Stimulated activated CD8-positive, alpha-beta memory T cell treated with anti-CD3 and anti-CD28 coated beads, Interleukin-4, amount 100 ng/mL, for 1 hour (primary cell): ENCODE measurements around the gene FAM78A.
A peak's percentile ranks its signal among the peaks of the same experiment; 100 is the strongest.

ENCODE experiments used
- DNase-seq, 2 donors: peaks; one replicate each; pipeline ENCODE4 v3.0.0-alpha.2; 2020; ENCODE audit warnings: low read depth in 2 of 2, low spot score in 1 of 2

Gene FAM78A

DNA sequence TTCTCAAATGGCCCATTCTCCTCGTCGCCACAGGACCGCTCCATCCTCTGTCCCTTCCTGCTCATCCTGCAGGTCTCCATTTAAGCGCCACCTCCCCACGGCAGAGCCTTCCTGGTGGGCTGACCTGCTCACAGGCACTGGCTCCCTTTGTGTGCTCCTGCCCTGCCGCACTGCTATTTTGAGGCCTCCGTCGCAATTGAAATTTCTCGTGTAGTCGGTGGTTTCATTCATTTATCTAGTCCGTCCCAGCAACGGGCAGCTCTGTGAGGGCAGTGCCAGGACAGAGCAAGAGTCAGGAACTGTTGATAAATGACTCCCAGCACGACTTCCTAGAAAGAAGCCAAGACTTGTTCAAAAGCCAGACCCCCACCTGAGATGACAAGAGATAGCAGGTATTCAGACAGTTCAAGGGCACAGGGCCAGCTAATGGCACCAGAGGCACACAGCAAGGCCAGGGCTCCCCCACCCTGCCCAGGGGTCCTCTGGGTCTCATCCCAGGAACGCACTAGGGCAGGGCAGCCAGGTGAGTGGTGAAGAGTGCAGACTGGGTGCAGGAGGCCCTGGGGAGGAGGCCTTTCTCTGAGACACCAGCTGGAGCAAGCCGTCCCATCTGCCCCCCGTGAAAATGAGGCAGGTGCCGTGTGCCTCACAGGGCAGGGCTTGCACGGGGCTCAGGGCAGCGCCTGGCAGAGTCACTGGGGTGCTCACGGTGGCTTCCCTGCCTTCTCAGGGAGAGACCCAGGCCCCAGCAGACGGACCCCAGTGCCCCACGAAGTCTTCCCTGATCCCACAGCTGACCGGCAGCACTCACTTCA, 36.9 kb downstream of the FAM78A start:
- no peak for DNase-seq

GRCh38 chr9:131238402-131239021, 37.8 kb downstream of the FAM78A start:
- no peak for DNase-seq

GRCh38 chr9:131237931-131238401, 38.3 kb downstream of the FAM78A start:
- peak; percentile 59 to 65 for DNase-seq

- no peak for DNase-seq
Observed at GRCh38 chr9:131237291-131237690, 39.0 kb downstream of the FAM78A start.

DNA sequence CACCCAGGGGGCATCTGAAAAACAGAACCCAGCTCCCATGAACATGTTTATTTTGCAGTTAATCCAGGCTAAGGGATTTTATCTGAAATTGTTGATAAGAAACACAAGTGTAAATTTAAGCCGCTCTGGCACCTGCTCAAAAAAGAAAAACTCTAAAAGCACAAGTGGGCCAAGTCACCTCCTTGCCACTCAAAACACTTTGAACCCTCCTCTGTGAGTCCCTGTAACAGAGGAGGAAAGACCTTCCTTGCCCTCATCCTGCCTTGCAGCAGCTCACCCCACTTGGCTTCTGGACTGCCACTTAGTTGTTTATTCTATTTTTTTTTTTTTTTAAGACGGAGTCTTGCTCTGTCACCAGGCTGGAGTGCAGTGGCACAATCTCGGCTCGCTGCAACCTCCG, 39.5 kb downstream of the FAM78A start:
- DNase-seq, result no peak

GRCh38 chr9:131236161-131236560, 40.1 kb downstream of the FAM78A start:
- no peak for DNase-seq

DNA sequence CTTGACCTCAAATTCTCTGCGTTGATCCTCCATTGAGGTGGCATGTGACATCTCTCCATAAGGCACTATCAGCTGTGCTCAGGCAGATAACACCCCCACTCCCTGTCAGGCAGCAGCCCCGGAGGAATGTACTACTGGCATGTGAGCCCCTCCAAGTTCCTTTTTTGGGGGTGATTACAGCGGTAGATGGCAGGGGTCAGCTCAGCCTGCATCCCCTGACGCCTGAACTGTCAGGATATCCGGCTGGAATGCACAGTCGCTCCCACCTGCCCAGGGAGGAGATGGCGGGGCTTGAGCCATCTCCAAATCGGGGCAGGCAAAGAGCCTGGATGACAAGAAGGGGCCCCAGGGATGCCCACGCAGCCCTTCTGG, 40.8 kb downstream of the FAM78A start:
- no peak for DNase-seq

GRCh38 chr9:131234799-131235479, 41.4 kb downstream of the FAM78A start:
- DNase-seq, result no peak

- no peak for DNase-seq
Observed at GRCh38 chr9:131233995-131234394, 42.3 kb downstream of the FAM78A start.

- DNase-seq, result no peak
Observed at GRCh38 chr9:131233556-131233955, 42.8 kb downstream of the FAM78A start.

DNA sequence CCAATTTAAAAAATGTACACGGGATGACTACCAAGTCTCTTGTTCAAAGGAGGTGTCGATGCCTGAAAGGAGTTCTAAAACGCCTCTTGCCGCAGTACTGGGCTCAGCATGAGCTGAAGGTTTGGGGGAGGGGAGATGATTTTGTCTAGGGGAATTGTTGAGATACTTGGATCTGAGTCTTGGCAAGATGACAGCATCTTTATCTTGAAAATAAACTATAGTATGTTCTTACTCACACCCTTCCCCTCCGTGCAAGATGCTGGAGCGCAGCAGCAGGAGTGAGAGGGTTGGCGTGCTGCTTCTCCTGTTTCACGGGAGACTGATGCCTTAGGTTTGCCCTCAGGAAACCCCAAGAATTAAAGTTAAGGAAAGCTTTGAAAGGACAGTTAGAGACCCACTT, 47.3 kb downstream of the FAM78A start:
- no peak for DNase-seq

GRCh38 chr9:131227959-131228460, 48.3 kb downstream of the FAM78A start:
- no peak for DNase-seq

- no peak for DNase-seq
Observed at GRCh38 chr9:131227112-131227958, 49.0 kb downstream of the FAM78A start.

DNA sequence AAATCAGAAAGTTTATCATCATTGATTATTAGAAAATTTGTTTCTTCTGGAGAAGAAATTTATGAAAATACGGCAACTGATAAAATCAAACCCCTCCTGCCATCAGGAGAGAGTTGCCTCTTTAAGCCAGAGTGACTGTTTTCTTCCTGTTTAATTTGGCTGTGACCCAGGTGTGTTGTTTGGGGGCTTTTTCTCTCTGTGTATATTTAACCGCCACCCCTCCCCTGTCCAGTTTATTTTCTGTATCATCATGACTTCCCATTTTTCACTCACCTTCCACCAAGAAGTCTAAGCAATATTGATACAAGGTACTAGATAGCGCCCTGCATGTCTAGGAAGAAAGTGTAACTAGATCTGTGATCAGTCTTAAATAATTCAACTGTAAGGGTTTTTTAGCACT, 50.1 kb downstream of the FAM78A start:
- no peak for DNase-seq

DNA sequence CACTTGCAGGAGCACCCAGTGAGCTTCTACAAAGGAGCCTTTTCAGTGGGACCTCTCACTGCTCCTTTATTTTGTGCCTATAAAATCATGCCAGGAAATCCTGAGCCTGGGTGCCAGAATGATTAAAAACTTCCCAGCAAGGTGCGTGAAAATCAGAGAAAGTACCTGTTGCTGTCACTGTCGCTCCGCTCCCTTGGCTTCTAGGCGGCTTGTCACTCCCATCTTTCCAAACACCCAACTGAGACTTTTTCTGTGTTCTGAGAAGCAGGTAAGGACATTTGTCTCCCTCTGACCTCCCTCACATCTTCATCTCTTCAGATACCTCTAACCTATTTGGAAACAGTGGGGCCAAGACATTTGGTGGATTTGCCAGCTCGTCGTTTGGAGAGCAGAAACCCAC, 53.9 kb downstream of the FAM78A start:
- DNase-seq, result no peak

- DNase-seq, result no peak
Observed at GRCh38 chr9:131220485-131220884, 55.8 kb downstream of the FAM78A start.

- DNase-seq, result no peak
Observed at GRCh38 chr9:131218370-131218769, 57.9 kb downstream of the FAM78A start.

GRCh38 chr9:131217331-131218031, 58.8 kb downstream of the FAM78A start:
- no peak for DNase-seq

GRCh38 chr9:131216806-131217205, 59.5 kb downstream of the FAM78A start:
- no peak for DNase-seq

- DNase-seq, result no peak
Observed at GRCh38 chr9:131214876-131215275, 61.4 kb downstream of the FAM78A start.
